ENCODE measurements around the gene ISCU. TPM values are rescaled to one million over a fixed set of nuclear protein-coding genes. Genes with fewer than 3 reads are reported as not detected.

The ISCU gene
- total and polyA plus RNA-seq, 9 of the 15 experiments (the other 6 are each of a cell fraction or from before 2014, with no cell fraction given), result 15.9 to 92.5 (median 77.3) TPM

DNA sequence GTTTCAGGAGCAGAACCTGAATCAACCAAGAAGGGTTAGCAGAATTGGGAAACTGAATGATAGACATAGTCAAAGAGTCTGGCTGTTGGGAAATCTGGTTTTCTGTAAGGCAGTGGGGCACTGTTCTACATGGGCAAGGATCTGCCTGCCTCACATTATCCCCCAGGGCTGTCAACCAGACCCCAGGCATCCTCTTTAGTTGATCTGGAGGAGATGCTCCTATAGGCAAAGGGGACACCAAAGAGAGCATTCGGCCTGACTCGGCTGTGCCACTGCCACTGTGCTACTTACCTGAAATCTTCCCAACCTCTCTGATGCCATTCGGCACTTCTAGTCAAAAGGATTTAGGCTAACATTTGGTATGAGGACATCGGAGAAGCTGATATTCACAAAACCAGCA, 4.1 kb downstream of the ISCU start:
- H3K4me1 ChIP-seq (replicated peaks in 1 of 2; ENCODE audit: control insufficient read depth in 2 of 2, insufficient read depth in 2 of 2, low read length in 2 of 2), result peaks cover 5 to 17% of the 10 kb centered on the region in 2 experiments
- 90% methylated on average over 4 of the region's 4 CpGs for WGBS (ENCODE audit: insufficient coverage, low coverage, missing lambda C conversion rate)
- H3K9me3 ChIP-seq (replicated peaks; ENCODE audit: control insufficient read depth, insufficient read depth, low read depth, low read length), result no peaks in the 10 kb centered on the region
- no peaks in the 10 kb centered on the region for H3K27me3 ChIP-seq (ENCODE audit: control insufficient read depth in 2 of 2, insufficient read depth in 2 of 2, low read length in 2 of 2)
- BruUV-seq (replicated peaks), result no TSS peak
- ChIA-PET POLR2A (interaction anchor here (0.9 to 1.1 kb wide), 2 partner anchors 10 to 62 kb away, joined by 3 to 5 read pairs; no protein-coding TSS in a partner anchor), CTCF (ENCODE audit: low intra/inter-chr PET ratio) (no interaction called here)
- FAIRE-seq (no peak), DNase-seq (ENCODE audit: extremely low read depth in 1 of 4, low spot score in 3 of 4) (no peak), ATAC-seq (no peak)
- H3K36me3 ChIP-seq (ENCODE audit: control insufficient read depth, insufficient read depth, low read length), result peaks cover 52% of the 10 kb centered on the region
- intact Hi-C loops (cut with micrococcal nuclease) (no loop called here), in situ Hi-C loops (cut with MboI) (loop anchor here (5.0 kb wide), 1 partner anchor 51 kb away; no protein-coding TSS in a partner anchor)
- H3K27ac ChIP-seq (ENCODE audit: extremely low read depth, low read depth, low read length), result no peak overlapping the region
- no peaks in the 10 kb centered on the region for H4K20me1 ChIP-seq (replicated peaks; ENCODE audit: control insufficient read depth, insufficient read depth, low read length)
- no peak overlapping the region for H3K4me2 ChIP-seq (ENCODE audit: insufficient read depth, low read length)
- H3K9ac ChIP-seq (ENCODE audit: insufficient read depth in 1 of 2, low read depth in 2 of 2, low read length in 2 of 2), result no peak overlapping the region
- peaks cover 25% of the 10 kb centered on the region for H3K79me2 ChIP-seq (ENCODE audit: control insufficient read depth, insufficient read depth, low read length)
- no peak for TF ChIP-seq JUN (IDR thresholded peaks at IDR 0.05; ENCODE audit: borderline replicate concordance, low read depth, low read length)
- 0 out of 2 replicates have a peak, but pooled peaks have one; percentile 10 for TF ChIP-seq JUN (CRISPR knock-in tag; IDR thresholded peaks at IDR 0.05; ENCODE audit: borderline replicate concordance)
- TF ChIP-seq ATF1 (CRISPR knock-in tag; IDR thresholded peaks at IDR 0.05), result no peak
- no peak for TF ChIP-seq ATF1 (tag; IDR thresholded peaks at IDR 0.05)
- H3K4me3 ChIP-seq, result no peak overlapping the region
- H2AFZ ChIP-seq (ENCODE audit: low read depth, low read length), result no peak overlapping the region
- H3K9me1 ChIP-seq (ENCODE audit: control insufficient read depth, insufficient read depth, low read length), result no peaks in the 10 kb centered on the region

DNA sequence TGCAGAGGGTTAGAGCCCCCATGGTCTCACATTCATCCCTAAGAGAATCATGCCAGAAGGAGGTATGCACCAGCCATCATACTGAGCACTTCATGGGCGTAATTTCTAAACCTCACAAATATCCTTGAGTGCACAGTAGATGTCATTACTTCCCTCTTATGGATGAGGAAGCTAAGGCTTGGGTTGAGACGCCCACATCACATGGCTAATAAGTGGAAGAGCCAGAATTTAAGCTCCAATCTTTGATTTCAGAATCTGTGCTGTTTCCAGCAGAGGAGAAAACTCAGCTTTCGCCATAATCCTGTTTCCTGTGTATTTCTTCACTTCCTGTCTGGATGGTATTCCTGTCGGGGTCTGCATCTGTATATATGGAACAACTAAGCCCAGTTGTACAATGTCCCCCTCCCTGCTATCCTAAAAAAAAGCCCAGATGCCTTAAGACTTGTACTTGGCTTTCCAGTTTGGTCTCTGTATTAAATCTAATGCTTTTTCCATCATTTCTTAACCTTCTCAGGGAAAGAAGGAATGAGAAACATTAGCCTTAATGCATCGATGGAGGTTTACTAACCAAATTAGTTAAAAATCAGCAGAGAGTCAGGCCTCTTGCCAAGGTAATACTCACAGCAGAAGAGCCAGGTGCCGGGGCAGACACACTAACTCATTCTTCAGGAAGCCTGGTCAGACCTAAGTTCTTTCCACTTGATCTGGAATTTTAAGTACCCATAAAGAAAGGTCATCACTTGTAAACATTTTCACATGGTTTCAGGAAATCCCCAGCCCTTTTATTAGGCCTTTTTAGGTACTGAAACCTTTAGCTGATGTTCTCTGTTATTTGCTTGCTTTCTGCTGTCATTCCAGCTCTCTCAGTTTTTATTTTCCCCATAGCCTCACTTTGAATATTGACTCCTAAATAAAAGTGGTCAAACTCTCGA, 5.3 kb downstream of the ISCU start:
- no peak for TF ChIP-seq ESRRA (IDR thresholded peaks at IDR 0.05; ENCODE audit: borderline replicate concordance, low read depth)
- H3K27ac ChIP-seq (ENCODE audit: extremely low read depth, low read depth, low read length), result no peak overlapping the region
- H4K20me1 ChIP-seq (replicated peaks; ENCODE audit: control insufficient read depth, insufficient read depth, low read length), result no peaks in the 10 kb centered on the region
- BruUV-seq (replicated peaks), result no TSS peak
- intact Hi-C loops (cut with micrococcal nuclease) (no loop called here), in situ Hi-C loops (cut with MboI) (loop anchor here (5.0 kb wide), 1 partner anchor 50 kb away; no protein-coding TSS in a partner anchor)
- ATAC-seq (no peak), DNase-seq (ENCODE audit: extremely low read depth in 1 of 4, low spot score in 3 of 4) (no peak), FAIRE-seq (no peak)
- no peaks in the 10 kb centered on the region for H3K27me3 ChIP-seq (ENCODE audit: control insufficient read depth in 2 of 2, insufficient read depth in 2 of 2, low read length in 2 of 2)
- ChIA-PET POLR2A (interaction anchor here (1.2 to 1.4 kb wide), 2 partner anchors 9 to 18 kb away, joined by 3 to 5 read pairs; no protein-coding TSS in a partner anchor), CTCF (ENCODE audit: low intra/inter-chr PET ratio) (no interaction called here)
- no peak overlapping the region for H3K4me2 ChIP-seq (ENCODE audit: insufficient read depth, low read length)
- peaks cover 2 to 17% of the 10 kb centered on the region in 2 experiments for H3K4me1 ChIP-seq (replicated peaks in 1 of 2; ENCODE audit: control insufficient read depth in 2 of 2, insufficient read depth in 2 of 2, low read length in 2 of 2)
- H3K9me1 ChIP-seq (ENCODE audit: control insufficient read depth, insufficient read depth, low read length), result no peaks in the 10 kb centered on the region
- H3K9me3 ChIP-seq (replicated peaks; ENCODE audit: control insufficient read depth, insufficient read depth, low read depth, low read length), result no peaks in the 10 kb centered on the region
- H3K36me3 ChIP-seq (ENCODE audit: control insufficient read depth, insufficient read depth, low read length), result peaks cover 52% of the 10 kb centered on the region
- WGBS (ENCODE audit: insufficient coverage, low coverage, missing lambda C conversion rate), result 88% methylated on average over 7 of the region's 7 CpGs
- H2AFZ ChIP-seq (ENCODE audit: low read depth, low read length), result no peak overlapping the region
- peaks cover 16% of the 10 kb centered on the region for H3K79me2 ChIP-seq (ENCODE audit: control insufficient read depth, insufficient read depth, low read length)
- no peak overlapping the region for H3K9ac ChIP-seq (ENCODE audit: insufficient read depth in 1 of 2, low read depth in 2 of 2, low read length in 2 of 2)
- no peak overlapping the region for H3K4me3 ChIP-seq
